Measurements from ENCODE around the gene ARNT2. TPM values are rescaled to one million over a fixed set of nuclear protein-coding genes. Genes with fewer than 3 reads are reported as not detected.

Gene ARNT2
- polyA plus RNA-seq, 1 of the 3 experiments (the other 2 are of a cell fraction), result 17.0 TPM

GRCh38 chr15:80494756-80495155, 90.6 kb downstream of the ARNT2 start:
- Histone ChIP-seq H3K4me2 (peak overlapping the region; percentile 26), H3F3A (replicated peaks; ENCODE audit: insufficient read depth) (peaks cover 8% of the 10 kb centered on the region), H3K36me3 (replicated peaks in 1 of 2; ENCODE audit: control insufficient read depth in 1 of 2, insufficient read depth in 2 of 2, low read length in 1 of 2) (no peaks in the 10 kb centered on the region), H3K9me3 (no peaks in the 10 kb centered on the region), H3K27me3 (ENCODE audit: insufficient read depth) (no peaks in the 10 kb centered on the region), H3K9ac (no peak overlapping the region), H3K4me1 (ENCODE audit: control insufficient read depth in 1 of 2, insufficient read depth in 2 of 2, low read depth in 1 of 2, low read length in 1 of 2) (peaks cover 0 to 20% of the 10 kb centered on the region in 2 experiments; a peak in 2 of 4 replicates), H3K9me2 (no peaks in the 10 kb centered on the region), H3K27ac (ENCODE audit: low read depth in 2 of 2, low read length in 1 of 2) (peak overlapping the region in 1 of 2 experiments; percentile 29; a peak in 2 of 4 replicates), H3K4me3 (ENCODE audit: low read depth in 2 of 2, low read length in 1 of 2) (no peak overlapping the region), H2AFZ (ENCODE audit: low read depth) (no peak overlapping the region), H3K79me2 (ENCODE audit: insufficient read depth) (no peaks in the 10 kb centered on the region), H4K20me1 (ENCODE audit: insufficient read depth) (no peaks in the 10 kb centered on the region)
- POLR2A ChIA-PET, result no interaction called here
- WGBS (ENCODE audit: low lambda C conversion rate), result 93% methylated on average over 3 of the region's 3 CpGs
- TF ChIP-seq POLR2AphosphoS5 (IDR thresholded peaks at IDR 0.05; ENCODE audit: low read depth, low read length) (no peak), CTCF (IDR thresholded peaks at IDR 0.05) (no peak), GATA2 (CRISPR knock-in tag; IDR thresholded peaks at IDR 0.05) (no peak), EZH2phosphoT487 (IDR thresholded peaks at IDR 0.05; ENCODE audit: borderline replicate concordance, low read depth) (no peak), RAD21 (IDR thresholded peaks at IDR 0.05; ENCODE audit: low read length) (no peak)
- CTCF ChIA-PET, result no interaction called here
- no peak for DNase-seq

GRCh38 chr15:80495401-80495942, 91.3 kb downstream of the ARNT2 start:
- Histone ChIP-seq H3F3A (replicated peaks; ENCODE audit: insufficient read depth) (peaks cover 4% of the 10 kb centered on the region), H3K79me2 (ENCODE audit: insufficient read depth) (no peaks in the 10 kb centered on the region), H3K9me3 (no peaks in the 10 kb centered on the region), H3K36me3 (replicated peaks in 1 of 2; ENCODE audit: control insufficient read depth in 1 of 2, insufficient read depth in 2 of 2, low read length in 1 of 2) (no peaks in the 10 kb centered on the region), H3K4me1 (ENCODE audit: control insufficient read depth in 1 of 2, insufficient read depth in 2 of 2, low read depth in 1 of 2, low read length in 1 of 2) (peaks cover 0 to 19% of the 10 kb centered on the region in 2 experiments; a peak in 1 of 4 replicates), H3K9ac (no peak overlapping the region), H3K4me3 (ENCODE audit: low read depth in 2 of 2, low read length in 1 of 2) (no peak overlapping the region), H3K9me2 (no peaks in the 10 kb centered on the region), H3K27ac (ENCODE audit: low read depth in 2 of 2, low read length in 1 of 2) (no peak overlapping the region), H3K27me3 (ENCODE audit: insufficient read depth) (no peaks in the 10 kb centered on the region), H2AFZ (ENCODE audit: low read depth) (no peak overlapping the region), H3K4me2 (no peak overlapping the region), H4K20me1 (ENCODE audit: insufficient read depth) (no peaks in the 10 kb centered on the region)
- WGBS (ENCODE audit: low lambda C conversion rate), result 95% methylated on average over 2 of the region's 2 CpGs
- POLR2A ChIA-PET, result no interaction called here
- no peak for DNase-seq
- CTCF ChIA-PET, result interaction anchor here (0.9 to 1.8 kb wide), 3 partner anchors 13 to 284 kb away, joined by 3 to 4 read pairs (median 3); partner anchors contain the start of gene CEMIP
- TF ChIP-seq NRF1 (IDR thresholded peaks at IDR 0.05; ENCODE audit: low read depth, low read length) (no peak), REST (IDR thresholded peaks at IDR 0.05; ENCODE audit: low read depth, low read length) (no peak), FOXM1 (IDR thresholded peaks at IDR 0.05; ENCODE audit: low read depth) (no peak), USF2 (IDR thresholded peaks at IDR 0.05; ENCODE audit: borderline replicate concordance, low read depth, low read length) (no peak), RXRA (IDR thresholded peaks at IDR 0.05; ENCODE audit: borderline replicate concordance, low read depth) (no peak), EP300 (IDR thresholded peaks at IDR 0.05; ENCODE audit: borderline replicate concordance in 1 of 2, low read depth in 1 of 2, low read length in 1 of 2) (no peak), NFIC (IDR thresholded peaks at IDR 0.05; ENCODE audit: borderline replicate concordance) (no peak), SMC3 (IDR thresholded peaks at IDR 0.05; ENCODE audit: low read depth, low read length) (no peak), GATA2 (CRISPR knock-in tag; IDR thresholded peaks at IDR 0.05) (no peak), EZH2phosphoT487 (IDR thresholded peaks at IDR 0.05; ENCODE audit: borderline replicate concordance, low read depth) (no peak), CTCF (IDR thresholded peaks at IDR 0.05) (no peak), PBX3 (IDR thresholded peaks at IDR 0.05) (no peak), MAX (IDR thresholded peaks at IDR 0.05; ENCODE audit: low read depth) (no peak), SIN3A (IDR thresholded peaks at IDR 0.05; ENCODE audit: borderline replicate concordance, low read depth, low read length) (no peak)
